NCI-H748 (cell line): ENCODE measurements around the gene TAS1R2.
"Not testable (repeated sequence)": the region's sequence is repeated elsewhere in the genome, so short reads cannot be mapped to it uniquely, and the experiment has no call there.

Source experiments
- DNase-seq: peaks from one replicate; lab custom pipeline; 2025; ENCODE audit not compliant: unreplicated experiment; lab: John Stamatoyannopoulos, UW

TAS1R2 gene

DNA sequence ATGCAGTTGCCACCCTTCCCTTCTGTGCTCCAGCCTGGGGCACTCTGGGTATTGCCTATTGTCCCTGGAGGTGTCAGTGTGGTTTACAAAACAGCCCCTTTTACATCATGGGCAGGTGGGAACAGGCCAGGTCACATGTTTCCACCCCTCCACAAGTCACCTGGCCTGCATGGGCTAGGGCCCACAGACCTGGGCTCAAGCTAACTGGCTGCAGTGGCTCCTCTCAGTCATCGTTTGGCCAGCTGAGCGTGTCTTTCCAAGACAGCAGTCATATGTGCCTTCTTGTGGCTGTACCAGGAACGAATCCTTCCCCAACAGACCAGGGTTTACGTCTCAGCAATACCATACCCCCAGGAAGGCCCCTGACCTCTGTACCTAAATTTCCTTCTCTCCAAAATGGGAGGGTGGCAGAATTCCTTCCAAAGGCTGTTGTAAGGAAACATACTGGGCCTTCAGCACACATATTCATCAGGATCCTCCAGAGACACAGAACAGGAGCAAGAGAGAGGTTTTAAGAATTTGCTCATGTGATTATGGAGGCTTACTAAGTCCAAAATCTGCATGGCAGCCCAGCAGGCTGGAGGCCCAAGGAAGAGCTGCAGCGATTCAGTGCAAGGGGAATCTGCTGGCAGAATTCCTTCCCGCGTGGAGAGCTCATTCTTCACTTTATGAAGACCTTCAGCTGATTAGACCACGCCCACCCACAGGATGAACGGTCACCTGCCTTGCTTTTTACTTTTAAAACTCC is 10.6 kb upstream of the TAS1R2 start:
- DNase-seq, result no peak

DNA sequence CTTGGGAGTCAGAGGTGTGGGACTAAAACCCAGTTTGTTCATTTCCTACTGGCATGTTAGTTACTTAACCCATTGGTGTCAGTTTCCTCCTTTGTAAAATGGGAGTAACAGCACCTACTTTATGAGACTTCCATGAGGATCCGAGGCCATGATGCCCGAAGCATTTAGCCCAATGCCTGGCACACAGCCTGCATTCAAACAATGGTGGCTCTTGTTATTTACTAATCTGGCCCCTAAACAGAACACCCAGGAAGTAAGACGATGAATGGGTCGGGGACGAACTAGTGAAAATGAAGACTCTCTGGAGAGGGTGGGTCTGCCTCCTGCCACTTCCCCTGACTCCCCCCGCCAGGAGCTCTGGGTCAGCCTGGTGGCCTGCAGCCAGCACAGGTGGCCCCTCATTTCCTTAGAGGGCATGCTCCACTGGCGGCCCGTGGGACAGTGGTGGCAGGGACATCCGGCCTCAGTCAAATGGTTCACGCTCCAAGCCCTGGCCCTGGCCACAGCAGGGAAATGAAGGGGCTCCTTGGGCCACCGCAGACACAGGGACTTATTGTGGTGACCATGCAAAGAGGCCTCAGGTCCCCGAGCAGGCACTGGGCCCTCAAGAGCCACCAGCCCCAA is 9.5 kb upstream of the TAS1R2 start:
- DNase-seq, result no peak

DNA sequence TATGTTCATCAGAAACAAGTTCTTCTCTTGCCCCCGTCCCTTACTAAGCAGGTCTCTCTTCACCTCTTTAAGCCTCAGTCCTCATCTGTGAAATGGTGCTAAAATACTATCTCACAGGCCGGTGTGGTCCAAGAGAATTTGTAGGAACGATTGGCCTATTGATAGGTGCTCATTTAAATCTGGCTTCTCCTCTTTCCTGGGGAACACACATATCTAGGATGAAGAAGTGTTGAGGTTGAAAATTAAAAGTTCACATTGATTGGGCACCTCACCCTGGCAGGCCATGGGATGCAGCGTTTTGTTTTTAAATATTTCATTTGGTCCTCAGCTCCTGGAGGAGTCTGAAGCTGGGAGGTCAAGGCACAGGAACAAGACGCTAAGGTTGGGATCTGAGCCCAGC is 8.9 kb upstream of the TAS1R2 start:
- no peak for DNase-seq

DNA sequence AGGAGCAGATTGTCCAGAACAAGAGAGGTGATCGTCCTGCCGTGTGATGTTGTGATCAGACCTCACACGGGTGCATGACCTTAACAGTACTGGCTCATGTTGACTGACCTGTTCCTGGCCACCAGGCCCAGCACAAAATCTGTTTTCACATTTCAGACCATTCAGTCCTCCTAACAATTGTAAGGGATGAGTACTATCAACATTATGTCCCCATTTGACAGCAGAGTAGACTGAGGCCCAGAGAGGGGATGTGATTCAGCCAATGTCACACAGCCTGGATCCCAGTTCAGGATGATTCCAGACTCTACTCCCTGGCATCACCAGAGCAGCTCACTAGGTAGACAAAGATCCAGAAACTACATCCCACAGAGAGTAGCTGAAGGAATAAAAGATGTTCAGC is 7.4 kb upstream of the TAS1R2 start:
- DNase-seq, result no peak

DNA sequence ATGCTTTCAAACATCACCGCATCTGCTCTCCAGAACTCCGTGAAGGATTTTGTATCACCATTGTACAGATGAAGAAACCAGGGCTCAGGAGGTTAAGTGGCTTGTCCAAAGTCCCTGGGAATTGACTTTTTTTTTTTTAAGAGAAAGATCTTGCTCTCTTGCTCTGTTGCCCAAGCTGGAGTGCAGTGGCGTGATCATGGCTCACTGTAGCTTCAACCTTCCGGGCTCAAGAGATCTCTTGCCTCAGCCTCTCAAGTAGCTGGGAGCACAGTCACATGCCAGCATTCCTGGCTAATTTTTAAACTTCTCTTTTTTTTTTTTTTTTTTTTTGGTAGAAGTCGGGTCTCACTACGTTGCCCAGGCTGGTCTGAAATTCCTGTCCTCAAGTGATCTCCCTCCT is 6.9 kb upstream of the TAS1R2 start:
- DNase-seq, result no peak

DNA sequence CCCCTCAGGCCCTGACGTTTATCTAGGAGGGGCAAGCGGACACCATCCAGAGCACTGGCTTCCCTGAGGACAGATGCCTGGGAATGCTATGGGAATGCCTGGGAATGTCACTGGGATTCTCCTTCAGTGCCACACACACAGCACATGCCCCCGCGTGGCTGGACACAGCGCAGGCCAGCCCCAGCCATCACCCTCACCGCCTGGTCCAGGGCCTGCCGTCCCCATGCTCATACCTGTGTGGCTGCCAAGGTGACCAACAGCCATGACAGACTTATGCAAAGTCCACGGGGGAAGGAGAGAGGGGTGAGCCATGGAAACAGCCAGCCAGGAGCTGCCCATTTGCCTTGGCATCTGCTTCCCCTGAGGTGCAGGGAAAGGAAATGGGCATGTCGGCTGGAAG is 5.7 kb upstream of the TAS1R2 start:
- no peak for DNase-seq

DNA sequence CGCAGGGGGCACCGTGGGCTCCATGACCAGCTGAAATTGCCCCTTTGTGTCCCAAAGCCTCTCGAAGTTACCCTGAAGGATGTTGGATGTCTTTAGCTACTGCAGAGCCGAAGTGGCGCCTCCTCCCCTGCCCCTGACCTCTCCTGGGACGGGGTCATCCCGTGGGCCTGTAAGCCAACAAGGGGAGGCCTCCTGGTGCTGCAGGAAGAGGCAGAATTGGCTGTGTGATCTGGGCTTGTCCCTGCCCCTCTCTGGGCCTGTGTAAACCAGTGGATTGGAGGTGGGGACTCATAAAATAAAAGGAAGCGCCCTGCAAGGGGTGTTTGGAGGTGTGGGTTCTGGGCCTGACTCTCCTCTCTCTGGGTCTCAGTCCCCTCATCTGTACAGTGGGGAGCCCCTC is 2.1 kb upstream of the TAS1R2 start:
- DNase-seq, result no peak

DNA sequence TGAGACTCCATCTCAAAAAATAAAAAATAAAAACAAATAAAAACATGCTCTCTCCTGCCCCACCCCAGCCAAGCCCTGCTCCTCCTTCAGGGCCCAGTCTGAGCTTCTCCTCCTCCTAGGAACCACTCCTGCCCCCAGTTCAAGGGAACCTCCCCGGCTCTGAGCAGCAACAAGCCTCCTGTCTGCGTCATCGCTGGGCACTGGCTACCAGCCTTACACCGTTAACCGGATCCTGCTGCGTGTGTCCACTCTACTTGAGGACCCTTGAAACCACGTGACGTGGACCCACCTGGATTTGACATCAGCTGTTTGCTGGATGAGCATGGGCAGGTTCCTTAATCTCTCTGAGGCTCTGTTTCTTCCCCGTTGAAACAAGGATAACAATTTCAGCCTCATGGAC is 1.6 kb upstream of the TAS1R2 start:
- peak; percentile 25 for DNase-seq

DNA sequence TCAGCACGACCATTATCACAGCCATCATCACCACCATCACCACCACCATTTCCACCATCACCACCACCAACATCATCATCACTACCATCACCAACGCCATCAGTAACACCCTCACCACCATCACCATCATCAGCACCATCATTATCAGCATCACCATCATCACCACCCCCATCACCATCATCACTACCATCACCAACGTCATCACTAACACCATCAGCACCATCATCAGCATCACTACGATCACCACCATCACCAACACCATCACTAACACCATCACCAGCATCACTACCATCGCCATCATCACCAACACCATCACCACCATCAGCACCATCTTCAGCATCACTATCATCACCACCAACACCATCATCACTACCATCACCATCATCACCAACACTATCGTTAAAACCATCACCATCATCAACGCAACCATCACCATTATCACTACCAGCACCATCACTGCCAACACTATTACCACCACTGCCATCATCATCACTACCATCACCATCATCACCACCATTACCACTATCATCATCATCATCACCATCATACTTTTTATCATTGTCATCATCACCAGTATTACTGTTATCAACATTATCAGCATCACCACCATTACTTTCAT is 1.3 kb downstream of the TAS1R2 start:
- DNase-seq, result no peak

DNA sequence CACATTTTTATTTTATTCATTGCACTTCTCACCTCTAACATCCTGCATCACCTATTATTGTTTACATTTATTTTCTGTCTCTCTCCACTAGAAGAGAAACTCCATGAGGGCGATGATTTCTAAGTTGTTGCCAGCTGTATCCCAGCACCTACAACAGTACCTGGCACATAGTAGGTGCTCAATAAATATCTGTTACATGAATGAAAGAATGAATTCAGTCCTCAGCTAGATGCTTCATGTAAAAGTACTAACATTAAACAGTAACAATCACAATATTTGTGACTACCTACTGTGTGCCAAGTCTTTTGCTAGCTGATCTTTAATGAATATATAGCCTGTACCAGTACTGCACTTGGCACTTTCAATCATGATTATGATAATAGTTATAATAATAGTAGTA is 3.0 kb downstream of the TAS1R2 start:
- no peak for DNase-seq

DNA sequence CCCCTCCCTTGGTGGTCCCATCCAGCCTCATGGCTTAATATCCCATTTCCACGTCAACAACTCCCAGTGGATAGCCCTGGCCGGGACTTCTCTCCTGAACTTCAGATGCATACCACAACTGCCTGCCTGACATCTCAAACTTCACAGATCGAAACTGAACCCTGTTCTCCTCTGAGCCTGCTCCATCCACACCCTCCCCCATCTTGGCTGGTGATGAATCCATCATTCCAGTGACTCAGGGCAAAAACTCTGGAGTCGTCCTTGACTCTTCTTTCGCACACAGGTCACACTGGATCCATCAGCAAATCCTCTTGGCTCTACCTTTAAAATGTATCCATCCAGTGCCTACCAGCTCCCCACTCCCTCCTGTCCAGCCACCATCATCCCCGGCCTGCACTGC is 3.9 kb downstream of the TAS1R2 start:
- DNase-seq, result no peak

DNA sequence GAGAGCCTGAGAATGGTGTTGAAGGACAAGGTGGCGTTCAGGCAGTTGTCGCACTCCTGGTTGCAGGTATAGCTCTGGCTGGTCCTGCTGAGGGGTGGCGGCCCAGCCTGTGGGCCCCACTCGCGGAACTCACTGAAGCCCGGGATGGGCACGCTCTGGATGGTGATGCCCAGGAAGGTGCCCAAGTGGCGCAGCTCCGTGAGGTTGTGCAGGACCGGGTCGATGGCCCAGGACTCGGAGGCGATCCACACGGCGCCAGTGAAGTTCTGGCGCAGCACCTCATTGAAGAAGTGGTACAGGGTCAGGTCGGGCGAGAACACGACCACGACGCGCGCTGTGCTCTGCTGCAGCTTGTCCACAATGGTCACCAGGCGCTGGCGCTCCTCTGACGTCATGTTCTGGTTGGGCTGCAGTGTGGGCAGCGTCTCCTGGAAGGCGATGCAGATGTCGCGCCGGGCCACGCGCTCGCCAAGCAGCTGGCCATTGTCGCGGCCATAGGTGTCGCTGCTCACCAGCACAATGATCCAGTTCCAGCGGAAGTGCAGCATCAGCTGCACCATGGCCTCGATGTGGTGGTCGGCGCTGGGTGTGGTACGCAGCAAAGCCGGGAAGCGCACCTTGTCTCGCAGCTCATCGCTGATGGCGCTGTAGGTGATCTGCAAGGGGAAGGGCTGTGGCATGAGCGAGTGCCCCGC is 5.0 kb downstream of the TAS1R2 start:
- no peak for DNase-seq

DNA sequence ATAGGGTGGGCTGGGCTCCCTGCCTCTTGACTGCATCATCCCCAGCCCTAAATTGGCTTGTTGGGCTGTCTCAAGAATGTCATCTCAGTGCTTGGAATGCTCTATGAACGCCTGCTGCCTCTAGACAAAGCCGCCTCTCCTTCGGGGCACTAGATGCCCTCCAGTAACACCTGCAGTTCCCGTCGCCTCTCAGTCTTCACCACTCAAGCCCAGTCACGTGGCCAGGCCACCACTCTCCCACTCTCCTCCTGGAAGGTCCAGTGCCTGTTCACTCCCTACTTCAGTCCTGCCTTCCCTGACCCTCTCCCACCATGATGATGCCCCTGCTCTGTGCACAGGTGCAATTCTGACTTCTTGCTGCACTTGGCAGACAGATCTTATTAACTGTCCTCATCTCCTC is 7.0 kb downstream of the TAS1R2 start:
- DNase-seq, result no peak

DNA sequence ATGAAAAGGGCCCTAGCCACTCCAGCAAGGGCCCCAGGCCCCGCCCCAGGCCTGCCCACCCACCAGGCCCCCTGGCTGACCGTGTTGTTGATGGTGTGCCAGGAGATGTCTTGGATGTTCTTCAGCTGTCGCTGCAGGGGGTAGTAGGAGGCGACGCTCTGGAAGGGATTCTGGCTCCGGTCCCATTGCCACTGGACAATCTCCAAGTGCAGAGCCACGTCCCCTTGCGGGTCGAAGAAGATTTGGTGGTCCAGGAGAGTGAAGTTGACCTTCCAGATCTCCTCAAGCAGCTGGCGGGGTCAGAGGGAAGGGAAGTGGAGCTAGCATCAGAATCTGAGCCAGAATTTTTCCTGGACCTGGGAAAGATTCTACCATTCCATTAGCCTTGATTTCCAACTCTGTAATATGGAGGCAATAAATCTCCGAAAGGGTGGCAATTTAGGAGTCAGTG is 10.2 kb downstream of the TAS1R2 start:
- no peak for DNase-seq

DNA sequence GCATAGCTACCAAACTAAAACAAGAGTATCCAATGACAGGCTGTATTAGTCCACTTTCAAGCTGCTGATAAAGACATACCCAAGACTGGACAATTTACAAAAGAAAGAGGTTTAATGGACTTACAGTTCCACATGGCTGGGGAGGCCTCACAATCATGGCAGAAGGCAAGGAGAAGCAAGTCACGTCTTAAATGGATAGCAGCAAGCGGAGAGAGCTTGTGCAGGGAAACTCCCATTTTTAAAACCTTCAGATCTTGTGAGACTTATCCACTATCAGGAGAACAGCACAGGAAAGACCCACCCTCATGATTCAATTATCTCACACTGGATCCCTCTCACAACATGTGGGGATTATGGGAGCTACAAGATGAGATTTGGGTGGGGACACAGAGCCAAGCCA is 11.7 kb downstream of the TAS1R2 start:
- not testable (repeated sequence) for DNase-seq

DNA sequence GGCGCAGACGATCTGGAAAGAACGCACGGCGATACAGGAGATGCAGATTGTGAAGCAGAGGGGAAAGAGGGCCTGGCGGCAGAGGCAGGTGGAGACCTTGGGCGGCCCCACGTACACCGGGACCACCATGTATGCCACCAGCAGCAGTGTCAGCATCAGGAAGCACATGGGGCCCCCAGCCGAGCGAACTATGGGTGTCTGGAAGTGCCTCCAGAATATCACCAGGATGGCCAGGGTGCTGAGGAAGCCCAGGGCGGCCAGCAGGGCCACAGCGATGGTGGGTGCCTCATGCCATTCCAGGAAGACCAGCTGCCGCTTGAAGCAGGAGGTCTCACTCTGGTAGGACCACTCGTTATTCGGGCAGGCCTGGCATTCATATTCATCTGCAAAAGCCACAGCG is 19.3 kb downstream of the TAS1R2 start:
- no peak for DNase-seq

DNA sequence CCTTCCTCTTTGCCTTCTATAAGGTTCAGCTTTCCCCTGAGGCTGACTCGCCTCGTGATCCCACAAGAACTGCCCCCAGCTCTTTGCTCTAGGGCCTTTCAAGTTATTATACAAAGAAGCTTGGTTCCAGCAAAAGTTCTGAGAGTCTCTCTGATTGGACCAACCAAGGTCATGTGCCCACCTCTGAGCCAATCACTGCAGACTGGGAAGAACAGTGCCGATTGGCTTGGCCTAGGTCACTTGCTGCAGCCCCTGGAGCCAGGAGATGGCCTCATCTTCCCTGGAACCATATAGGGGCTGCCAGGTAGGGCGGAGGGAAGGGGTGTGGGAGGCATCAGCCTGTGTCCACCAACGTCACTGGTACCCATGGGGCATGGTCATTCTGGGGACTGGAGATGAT is 22.8 kb downstream of the TAS1R2 start:
- DNase-seq, result no peak

DNA sequence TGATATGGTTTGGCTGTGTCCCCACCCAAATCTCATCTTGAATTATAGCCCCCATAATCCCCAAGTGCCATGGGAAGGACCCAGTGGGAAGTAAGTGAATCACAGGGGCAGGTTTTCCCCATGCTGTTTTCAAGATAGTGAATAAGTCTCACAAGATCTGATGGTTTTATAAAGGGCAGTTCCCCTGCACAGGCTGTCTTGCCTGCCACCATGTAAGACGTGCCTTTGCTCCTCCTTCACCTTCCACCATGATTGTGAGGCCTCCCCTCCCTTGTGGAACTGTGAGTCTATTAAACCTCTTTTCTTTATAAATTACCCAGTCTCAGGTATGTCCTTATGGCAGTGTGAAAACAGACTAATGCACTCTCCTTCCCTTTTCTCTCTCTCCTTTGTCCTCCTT is 27.1 kb downstream of the TAS1R2 start:
- not testable (repeated sequence) for DNase-seq

DNA sequence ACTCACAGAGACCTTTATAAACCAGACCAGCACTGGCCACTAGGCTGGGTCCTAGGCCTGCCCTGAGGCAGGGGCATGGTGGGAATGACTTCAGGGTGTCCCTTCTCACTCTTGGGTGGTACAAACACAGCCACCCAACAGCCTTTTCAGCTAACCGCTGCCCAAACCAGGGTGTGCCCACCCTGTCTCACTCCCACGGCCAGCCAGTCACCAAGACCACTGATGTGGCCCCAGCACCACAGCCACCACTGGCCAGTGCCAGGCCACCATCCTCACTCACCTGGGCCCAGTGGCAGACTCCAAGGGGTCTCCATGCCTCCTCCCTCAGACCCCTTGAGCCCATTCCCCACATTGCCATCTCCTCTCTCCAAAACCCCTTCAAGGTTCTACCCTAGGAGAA is 27.8 kb downstream of the TAS1R2 start:
- no peak for DNase-seq

DNA sequence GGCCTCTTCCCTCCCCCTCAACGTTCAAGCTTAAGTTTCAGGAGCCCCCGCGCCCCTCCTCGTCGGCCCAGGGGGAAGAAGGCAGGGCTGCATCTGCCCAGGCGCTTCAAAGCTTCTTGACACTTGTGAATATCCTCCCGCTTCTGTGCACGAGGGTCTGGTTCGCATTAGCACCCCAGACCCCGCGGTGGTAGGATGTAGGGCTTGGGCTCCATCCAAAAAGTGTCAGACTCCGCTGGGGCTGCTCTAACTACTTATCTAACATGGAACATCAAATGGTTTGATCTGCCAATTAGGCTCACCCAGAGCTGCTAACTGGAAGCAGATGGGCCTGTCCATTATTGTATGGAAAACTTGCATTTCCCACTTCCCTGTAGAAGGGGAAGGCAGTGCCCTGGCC is 28.9 kb downstream of the TAS1R2 start:
- DNase-seq, result no peak

DNA sequence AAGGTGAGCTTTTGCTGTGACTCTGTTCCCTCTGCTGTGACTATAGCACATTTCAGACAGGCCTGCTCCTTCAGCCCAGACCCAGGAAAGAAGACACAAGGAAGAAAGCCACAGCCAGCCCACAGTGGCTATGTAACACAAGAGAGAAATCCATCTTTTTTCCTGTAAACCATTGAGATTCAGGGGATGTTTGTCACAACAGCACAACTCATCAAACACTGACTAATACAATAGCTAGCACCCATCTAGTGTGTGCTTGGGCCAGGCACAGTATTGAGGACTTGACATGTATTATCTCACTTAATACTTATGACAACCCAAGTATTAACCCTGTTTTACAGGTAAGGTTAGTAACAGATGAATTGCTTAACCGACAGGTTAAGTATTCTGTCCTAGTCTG is 29.8 kb downstream of the TAS1R2 start:
- DNase-seq, result no peak

DNA sequence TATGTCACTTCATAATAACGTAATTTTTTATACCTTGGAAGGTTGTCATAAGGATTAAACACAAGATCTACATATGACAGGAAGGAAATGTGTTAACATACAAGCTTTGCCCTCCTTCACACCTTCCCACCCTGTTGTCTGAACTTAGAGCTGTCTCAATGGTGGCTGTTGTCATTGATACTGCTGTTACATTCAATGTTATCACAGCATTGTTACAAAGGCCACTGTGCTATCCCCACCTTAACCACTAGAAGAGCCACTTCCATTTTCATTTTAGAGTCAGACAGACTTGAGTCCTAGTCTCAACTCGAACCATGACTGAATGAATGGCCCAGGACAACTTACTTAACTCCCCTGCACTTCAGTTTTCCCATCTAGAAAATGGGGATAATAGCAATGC is 31.2 kb downstream of the TAS1R2 start:
- no peak for DNase-seq
